ENCODE results near the gene PARD3.

Gene PARD3

GRCh38 chr10:34370126-34370525, 445.0 kb downstream of the PARD3 start:
- TF ChIP-seq CTCF (IDR thresholded peaks at IDR 0.05; ENCODE audit: low read depth, low read length, missing control alignments) = no peak
- no peak overlapping the region for H3K4me3 ChIP-seq (ENCODE audit: low read depth, low read length)
- no peak for DNase-seq (ENCODE audit: low read depth)

DNA sequence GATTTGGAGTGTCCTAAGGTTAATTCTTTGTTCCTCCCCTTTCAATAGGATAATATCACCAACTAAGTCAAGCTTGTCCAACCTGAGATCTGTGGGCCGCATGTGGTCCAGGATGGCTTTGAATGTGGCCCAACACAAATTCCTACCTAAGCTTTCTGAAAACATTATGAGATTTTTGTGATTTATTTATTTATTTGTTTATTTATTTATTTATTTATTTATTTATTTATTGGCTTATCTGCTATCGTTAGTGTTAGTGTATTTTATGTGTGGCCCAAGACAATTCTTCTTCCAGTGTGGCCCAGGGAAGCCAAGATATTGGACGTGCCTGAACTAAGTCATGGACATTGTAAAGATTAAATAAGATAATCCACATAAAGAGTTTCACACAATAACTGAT, 446.0 kb downstream of the PARD3 start:
- no peak overlapping the region for H3K4me3 ChIP-seq (ENCODE audit: low read depth, low read length)
- DNase-seq (ENCODE audit: low read depth) = no peak
- TF ChIP-seq CTCF (IDR thresholded peaks at IDR 0.05; ENCODE audit: low read depth, low read length, missing control alignments) = no peak

DNA sequence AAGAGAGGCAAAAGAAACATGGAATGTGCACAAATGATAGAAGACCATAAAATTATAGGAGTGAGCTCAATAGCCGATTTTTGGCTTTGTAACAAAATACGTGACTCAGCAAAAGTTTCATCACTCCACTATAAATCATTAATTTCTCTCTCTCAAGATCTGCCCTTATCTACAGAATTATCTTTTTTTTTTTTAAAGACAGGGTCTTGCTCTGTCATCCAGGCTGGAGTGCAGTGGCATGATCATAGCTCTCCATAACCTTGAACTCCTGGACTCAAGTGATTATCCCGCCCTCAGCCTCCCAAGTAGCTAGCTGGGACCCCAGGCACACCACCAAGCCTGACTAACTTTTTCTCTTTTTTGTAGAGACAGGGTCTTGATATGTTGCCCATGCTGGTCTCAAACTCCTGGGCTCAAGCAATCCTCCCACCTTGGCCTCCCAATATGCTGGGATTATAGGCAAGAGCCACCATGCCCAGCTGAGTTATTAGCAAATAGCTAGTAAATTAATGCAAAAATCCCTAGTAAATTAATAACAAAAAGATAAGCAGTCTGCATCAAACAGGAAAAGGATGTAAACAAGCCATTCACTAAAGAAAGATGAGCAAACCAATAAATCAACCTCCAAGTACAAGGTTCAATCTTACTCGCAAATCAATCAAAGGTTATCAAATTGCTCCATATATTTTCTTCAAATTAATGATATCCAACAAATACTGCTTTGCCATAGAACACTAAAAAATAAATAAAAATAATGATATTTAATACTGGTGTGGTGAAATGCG, 450.7 kb downstream of the PARD3 start:
- DNase-seq (ENCODE audit: low read depth) = no peak
- no peak overlapping the region for H3K4me3 ChIP-seq (ENCODE audit: low read depth, low read length)
- no peak for TF ChIP-seq CTCF (IDR thresholded peaks at IDR 0.05; ENCODE audit: low read depth, low read length, missing control alignments)

GRCh38 chr10:34360984-34361383, 454.1 kb downstream of the PARD3 start:
- no peak overlapping the region for H3K4me3 ChIP-seq (ENCODE audit: low read depth, low read length)
- TF ChIP-seq CTCF (IDR thresholded peaks at IDR 0.05; ENCODE audit: low read depth, low read length, missing control alignments) = no peak
- DNase-seq (ENCODE audit: low read depth) = no peak

GRCh38 chr10:34359435-34359813, 455.7 kb downstream of the PARD3 start:
- TF ChIP-seq CTCF (IDR thresholded peaks at IDR 0.05; ENCODE audit: low read depth, low read length, missing control alignments) = no peak
- DNase-seq (ENCODE audit: low read depth) = no peak
- no peak overlapping the region for H3K4me3 ChIP-seq (ENCODE audit: low read depth, low read length)

GRCh38 chr10:34358729-34359434, 456.2 kb downstream of the PARD3 start:
- H3K4me3 ChIP-seq (ENCODE audit: low read depth, low read length) = no peak overlapping the region
- no peak for TF ChIP-seq CTCF (IDR thresholded peaks at IDR 0.05; ENCODE audit: low read depth, low read length, missing control alignments)
- DNase-seq (ENCODE audit: low read depth) = no peak

Data from GM12864 (cell line).